GM12801 (cell line): ENCODE data around the gene DPAGT1.

Experiments used
- TF ChIP-seq, protein P1 (sequence below): IDR thresholded peaks from one replicate; pipeline ENCODE4 v1.5.1; 2011; ENCODE audit warnings: control low read depth; ENCODE audit not compliant: insufficient read length; ENCODE audit errors: extremely low read depth

The DPAGT1 gene

DNA sequence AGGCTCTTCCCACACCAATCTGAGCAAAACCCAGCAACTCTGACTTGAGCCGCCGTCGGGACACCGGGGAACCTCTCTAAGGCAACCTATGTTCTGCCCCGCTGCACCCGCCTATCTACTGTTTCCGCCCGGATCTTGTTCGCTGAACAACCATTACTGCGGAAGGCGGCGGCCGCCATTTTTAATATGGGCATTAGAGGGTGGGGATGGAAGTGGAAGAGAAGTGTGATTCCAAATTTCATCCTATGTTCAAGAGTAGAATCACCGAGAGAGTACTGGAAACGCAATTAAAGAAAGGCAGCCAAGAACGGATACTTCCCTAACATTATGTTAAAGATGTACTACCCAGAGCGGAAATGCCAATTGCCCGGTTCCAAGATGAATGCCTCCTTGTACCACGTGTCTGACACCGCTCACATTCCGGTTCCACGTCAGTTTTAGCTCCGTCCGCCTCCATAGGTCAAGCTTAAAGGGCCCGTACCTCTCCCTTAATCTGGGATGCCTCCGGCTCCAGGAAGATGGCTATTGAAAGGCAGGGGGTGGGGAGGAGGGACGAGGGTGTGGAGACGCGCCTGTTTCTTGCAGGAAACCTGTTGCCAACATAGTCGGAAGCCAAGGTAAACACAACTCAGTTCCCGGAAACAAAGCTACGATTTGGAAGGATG is at the start of gene DPAGT1:
Gene DPAGT1, minus strand, starts transcription at position 95 of the 665 bp plus-strand sequence. CDS start 198 bp downstream, outside the sequence.
- TF ChIP-seq, protein P1, sequence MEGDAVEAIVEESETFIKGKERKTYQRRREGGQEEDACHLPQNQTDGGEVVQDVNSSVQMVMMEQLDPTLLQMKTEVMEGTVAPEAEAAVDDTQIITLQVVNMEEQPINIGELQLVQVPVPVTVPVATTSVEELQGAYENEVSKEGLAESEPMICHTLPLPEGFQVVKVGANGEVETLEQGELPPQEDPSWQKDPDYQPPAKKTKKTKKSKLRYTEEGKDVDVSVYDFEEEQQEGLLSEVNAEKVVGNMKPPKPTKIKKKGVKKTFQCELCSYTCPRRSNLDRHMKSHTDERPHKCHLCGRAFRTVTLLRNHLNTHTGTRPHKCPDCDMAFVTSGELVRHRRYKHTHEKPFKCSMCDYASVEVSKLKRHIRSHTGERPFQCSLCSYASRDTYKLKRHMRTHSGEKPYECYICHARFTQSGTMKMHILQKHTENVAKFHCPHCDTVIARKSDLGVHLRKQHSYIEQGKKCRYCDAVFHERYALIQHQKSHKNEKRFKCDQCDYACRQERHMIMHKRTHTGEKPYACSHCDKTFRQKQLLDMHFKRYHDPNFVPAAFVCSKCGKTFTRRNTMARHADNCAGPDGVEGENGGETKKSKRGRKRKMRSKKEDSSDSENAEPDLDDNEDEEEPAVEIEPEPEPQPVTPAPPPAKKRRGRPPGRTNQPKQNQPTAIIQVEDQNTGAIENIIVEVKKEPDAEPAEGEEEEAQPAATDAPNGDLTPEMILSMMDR, result no peak

DNA sequence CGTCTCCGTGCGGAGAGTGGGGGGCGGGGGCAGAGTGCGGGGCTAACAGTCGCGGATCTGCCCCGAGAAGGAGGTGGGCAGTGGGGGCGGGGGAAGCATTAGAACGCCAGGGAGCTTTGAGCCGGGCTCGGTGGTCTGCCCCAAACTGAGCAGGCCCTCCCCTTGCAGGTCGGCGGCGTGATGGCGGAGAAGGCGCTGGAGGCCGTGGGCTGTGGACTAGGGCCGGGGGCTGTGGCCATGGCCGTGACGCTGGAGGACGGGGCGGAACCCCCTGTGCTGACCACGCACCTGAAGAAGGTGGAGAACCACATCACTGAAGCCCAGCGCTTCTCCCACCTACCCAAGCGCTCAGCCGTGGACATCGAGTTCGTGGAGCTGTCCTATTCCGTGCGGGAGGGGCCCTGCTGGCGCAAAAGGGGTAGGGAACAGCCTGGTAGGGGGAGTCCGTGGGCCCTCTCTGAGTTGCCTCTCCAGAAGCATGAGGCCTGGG is 48.2 kb upstream of the DPAGT1 start:
- TF ChIP-seq, protein P1, result no peak

DNA sequence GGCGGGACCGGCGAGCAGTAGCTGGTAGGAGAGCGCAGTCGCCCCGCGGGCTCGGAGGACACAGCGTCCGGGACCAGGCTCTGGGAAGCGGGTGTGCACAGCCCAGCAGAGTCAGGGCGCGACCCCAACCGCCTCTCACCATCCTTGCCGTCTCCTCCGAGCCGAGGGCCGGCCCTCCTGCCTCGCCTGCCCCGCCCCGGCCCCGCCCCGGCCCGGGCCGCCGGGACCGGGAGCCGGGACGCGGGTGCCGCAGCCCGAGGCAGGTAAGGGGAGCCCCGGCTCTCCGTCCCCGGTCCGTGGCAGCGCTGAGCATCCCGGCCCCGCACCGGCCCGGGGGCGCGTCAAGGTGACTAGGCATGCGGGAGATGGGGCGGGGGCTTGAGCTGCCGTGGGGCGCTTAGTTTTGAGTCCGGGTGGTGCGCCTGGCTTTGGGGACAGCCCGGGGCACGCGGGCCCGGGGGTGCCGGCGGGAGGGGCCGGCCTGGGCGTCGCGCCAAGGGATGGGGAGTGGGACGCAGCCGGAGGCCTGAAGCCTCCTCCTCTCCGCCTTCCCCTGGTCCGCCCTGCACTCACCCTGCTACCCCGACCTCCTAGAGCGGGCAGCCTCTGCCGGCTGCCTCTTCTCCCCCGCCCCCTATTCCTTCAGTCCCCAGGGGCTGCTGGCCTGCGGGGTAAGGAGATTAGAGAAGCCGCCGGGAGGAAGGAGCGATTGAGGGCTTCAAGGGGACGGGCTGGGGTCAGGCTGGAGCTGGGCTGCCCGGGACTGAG is 47.5 kb upstream of the DPAGT1 start, which contains the start of gene ABCG4:
Gene ABCG4, plus strand, starts transcription at position 35 of the 768 bp plus-strand sequence. CDS start 914 bp downstream, outside the sequence.
- TF ChIP-seq, protein P1, result no peak

DNA sequence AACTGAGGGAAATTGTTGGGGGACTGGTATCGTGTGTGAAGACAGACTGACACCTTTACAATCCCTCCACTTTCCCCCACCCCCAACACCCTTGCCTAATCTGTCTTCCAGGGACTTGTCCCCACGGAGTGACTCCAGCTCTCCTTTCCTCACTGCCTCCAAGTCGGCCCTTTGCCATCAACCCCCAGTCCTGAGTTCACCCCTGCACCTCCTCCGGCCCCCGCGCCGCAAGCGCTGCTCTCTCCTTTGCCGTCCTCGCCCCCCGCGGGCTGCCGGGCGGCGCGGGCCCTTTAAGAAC is 47.0 kb upstream of the DPAGT1 start:
- TF ChIP-seq, protein P1, result no peak

DNA sequence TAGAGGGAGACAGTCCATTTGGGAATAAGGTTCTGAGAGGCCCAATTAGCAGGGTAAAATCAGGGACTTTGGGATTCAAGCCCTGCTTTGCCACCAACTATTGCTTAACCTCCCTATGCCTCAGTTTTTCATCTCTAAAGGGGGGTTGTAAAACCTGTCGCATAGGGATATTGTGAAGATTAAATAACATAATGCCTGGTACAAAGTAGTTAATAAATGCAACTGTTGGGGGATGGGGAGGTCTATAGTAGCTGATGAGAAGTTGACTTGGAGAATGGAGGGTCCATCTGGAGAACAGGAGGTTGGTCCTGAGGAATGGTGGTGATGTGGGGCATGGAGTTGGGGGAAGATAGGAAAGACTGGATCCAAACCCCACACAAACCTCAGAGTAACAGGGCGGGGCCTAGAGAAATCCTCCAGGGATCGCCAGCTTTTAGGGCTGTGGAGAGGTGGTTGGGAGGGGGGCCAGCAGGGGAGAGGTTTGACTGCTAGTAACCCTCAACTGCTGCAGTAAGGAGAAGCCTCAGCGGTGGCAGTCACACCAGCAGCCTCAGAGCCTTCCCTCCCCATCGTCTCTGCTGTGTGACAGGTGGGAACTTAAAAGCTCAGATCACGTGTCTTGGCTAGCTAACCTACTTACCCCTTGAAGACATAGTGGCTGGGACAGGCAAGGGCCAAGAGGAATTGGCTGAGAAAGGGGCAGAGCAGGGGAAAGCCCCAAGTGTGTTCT is 46.1 kb upstream of the DPAGT1 start:
- TF ChIP-seq, protein P1, result no peak

DNA sequence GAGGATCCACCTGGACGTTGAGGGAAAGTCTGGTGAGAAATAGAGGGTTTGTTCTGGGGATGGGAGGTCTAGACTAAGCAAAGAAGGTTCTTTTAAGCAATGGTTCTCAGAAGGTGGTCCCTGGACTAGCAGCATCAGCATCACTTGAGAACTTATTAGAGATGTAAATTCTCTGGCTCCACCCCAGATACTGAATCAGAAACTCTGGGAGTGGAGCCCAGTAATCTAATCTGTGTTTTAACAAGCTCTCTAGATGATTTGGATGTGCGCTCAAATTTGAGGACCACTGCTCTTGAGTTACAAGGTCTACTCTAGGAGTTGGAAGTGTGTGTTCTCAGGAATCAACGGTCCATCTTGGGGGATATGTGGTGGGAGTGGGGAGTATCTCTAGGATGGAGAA is 43.9 kb upstream of the DPAGT1 start:
- TF ChIP-seq, protein P1, result no peak

DNA sequence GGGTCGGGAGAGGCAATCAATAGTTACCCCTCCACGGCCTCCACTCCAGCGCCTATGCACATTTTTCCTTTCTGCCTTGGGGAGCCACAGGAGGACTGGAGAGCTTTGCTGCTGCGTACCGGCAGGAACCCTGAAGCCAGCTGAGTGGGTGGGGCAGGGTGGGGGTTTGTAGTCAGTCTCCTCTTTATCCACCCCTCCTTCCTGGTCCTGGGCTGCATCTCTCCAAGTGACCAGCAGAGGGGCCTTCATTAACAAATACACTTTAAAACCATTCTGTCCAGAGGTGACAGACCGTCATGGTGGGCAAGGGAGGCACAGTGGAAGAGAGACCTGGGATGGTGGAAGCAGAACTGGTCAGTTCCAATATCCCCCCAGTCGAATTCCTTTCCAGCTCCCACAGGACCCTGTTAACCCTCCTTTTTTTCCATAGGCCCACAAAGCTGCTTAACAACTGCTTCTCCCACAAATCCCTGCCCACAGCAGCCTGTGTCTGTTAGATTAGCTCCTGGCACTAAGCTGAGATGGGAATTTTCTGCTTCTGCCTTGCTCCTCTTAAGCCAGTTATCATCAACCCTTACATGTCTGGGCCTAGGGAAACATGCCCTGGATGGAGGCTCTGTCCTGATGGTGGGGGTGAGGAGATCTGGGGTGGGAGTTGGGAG is 43.3 kb upstream of the DPAGT1 start:
- TF ChIP-seq, protein P1, result no peak
